ENCODE results near the gene PCYT2. TPM values are rescaled to one million over a fixed set of nuclear protein-coding genes. Genes with fewer than 3 reads are reported as not detected.

PCYT2 gene
- total RNA-seq, 1 donor from 2014 or later = 33.2 TPM

DNA sequence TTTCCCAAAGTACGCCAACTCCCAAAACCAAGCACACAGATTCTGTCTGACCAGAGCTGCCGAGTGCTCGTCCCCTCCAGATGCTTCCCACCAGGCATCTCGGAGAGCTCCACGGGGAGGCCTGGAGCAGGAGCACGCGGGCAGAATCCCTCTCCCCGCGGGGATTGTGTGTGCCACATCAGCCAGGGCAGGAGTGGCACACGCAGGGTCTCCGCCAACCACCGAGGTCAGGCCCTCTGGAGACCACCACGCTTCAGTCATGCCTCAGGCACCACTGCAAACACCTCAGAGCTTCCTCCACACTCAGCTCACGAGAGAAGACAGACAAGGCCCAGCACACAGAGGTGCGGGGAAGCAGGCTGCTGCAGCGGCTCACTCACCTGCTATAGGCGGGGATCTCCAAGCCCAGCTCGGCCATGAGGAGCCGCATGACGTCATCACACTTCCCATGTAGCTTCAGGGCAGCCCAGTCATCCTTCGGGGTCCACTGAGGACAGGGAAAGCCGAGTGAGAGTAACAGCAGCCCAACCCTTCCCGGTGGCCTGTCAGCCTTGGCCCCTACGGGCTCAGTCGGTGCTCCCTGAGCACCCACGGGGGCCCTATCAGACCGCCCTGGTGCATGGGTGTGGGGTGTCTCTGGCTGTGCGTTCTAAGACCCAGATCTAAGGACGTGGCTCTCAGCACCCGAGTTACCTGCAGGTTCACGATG lies 2.3 kb upstream of the PCYT2 start:
- Mint-ChIP-seq H3K9me3 (ENCODE audit: unreplicated experiment) (no peaks in the 10 kb centered on the region), H3K4me3 (ENCODE audit: unreplicated experiment) (no peak overlapping the region), H3K27ac (ENCODE audit: unreplicated experiment) (no peak overlapping the region), H3K36me3 (ENCODE audit: unreplicated experiment) (peaks cover 15% of the 10 kb centered on the region), H3K4me1 (ENCODE audit: unreplicated experiment) (peaks cover 18% of the 10 kb centered on the region), H3K27me3 (ENCODE audit: unreplicated experiment) (no peaks in the 10 kb centered on the region)
- no peak for DNase-seq (ENCODE audit: extremely low spot score, unreplicated experiment)
- TF ChIP-seq, protein P1, sequence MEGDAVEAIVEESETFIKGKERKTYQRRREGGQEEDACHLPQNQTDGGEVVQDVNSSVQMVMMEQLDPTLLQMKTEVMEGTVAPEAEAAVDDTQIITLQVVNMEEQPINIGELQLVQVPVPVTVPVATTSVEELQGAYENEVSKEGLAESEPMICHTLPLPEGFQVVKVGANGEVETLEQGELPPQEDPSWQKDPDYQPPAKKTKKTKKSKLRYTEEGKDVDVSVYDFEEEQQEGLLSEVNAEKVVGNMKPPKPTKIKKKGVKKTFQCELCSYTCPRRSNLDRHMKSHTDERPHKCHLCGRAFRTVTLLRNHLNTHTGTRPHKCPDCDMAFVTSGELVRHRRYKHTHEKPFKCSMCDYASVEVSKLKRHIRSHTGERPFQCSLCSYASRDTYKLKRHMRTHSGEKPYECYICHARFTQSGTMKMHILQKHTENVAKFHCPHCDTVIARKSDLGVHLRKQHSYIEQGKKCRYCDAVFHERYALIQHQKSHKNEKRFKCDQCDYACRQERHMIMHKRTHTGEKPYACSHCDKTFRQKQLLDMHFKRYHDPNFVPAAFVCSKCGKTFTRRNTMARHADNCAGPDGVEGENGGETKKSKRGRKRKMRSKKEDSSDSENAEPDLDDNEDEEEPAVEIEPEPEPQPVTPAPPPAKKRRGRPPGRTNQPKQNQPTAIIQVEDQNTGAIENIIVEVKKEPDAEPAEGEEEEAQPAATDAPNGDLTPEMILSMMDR (IDR thresholded peaks at IDR 0.05) = no peak

DNA sequence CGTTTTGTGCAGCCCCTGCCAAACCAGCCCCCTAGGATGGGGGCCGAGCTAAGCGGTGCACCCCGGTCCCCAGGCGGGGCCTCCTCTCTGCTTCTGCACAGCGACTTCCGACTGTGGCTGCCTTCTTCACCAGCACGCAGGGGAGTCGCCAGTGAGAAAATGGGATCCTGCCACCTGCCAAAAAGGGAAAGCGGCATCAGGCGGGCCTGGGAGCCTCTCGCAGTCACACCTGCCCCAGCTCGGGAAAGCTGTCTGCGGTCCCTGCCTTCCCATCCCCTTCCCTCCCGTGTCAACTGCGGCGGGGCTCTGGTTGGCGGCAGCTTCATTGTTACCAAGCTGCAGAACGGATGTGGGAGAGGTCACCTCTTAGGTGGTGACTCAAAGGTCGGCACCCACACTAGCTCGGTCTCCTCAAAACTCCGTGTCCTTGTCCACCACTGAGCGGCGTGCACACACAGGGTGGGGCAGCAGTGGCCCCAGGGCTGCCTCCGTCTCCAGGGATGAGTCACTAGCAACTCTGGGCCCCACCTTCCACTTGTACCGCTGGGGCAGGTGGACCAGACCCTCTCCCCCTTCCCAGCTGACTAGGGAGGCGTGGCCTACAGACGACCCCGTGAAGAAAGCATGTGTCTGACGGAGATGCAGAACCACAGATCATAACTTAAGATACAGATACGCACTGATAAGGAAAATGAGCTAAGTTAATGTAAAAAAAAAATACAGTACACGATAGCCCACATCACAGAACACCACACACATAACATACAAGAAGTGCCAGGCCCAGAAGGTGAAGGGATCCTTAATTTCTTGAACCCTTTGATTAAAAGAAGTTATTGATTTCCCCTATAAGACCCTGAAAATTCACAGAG lies 1.5 kb upstream of the PCYT2 start:
- Mint-ChIP-seq H3K4me1 (ENCODE audit: unreplicated experiment) (peaks cover 18% of the 10 kb centered on the region), H3K36me3 (ENCODE audit: unreplicated experiment) (peaks cover 18% of the 10 kb centered on the region), H3K27me3 (ENCODE audit: unreplicated experiment) (no peaks in the 10 kb centered on the region), H3K27ac (ENCODE audit: unreplicated experiment) (no peak overlapping the region), H3K4me3 (ENCODE audit: unreplicated experiment) (peak overlapping the region; percentile 22), H3K9me3 (ENCODE audit: unreplicated experiment) (no peaks in the 10 kb centered on the region)
- TF ChIP-seq, protein P1 (IDR thresholded peaks at IDR 0.05) = no peak
- no peak for DNase-seq (ENCODE audit: extremely low spot score, unreplicated experiment)

DNA sequence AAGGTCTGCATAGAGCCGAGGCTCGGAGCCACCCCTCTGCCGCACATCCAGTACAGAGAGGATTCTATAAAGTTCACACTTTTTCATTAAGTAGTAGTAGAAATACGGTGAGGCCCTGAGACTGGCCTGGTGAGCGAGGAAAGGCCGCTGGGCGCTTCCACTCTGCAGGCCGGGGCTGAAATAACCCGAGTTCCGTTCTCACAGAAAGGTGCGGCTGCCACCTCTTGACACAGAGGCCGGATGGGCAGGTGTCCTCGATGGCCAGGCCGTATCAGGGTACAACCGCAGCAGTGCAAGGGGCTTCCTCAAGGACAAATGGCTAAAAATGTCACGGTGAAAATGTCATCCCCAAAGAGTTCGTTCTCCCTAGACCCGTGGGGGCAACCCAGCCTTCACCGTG lies 770 bp upstream of the PCYT2 start:
- Mint-ChIP-seq H3K27me3 (ENCODE audit: unreplicated experiment) (no peaks in the 10 kb centered on the region), H3K27ac (ENCODE audit: unreplicated experiment) (no peak overlapping the region), H3K36me3 (ENCODE audit: unreplicated experiment) (peaks cover 18% of the 10 kb centered on the region), H3K4me1 (ENCODE audit: unreplicated experiment) (peaks cover 13% of the 10 kb centered on the region), H3K4me3 (ENCODE audit: unreplicated experiment) (peak overlapping the region; percentile 22), H3K9me3 (ENCODE audit: unreplicated experiment) (no peaks in the 10 kb centered on the region)
- TF ChIP-seq, protein P1 (IDR thresholded peaks at IDR 0.05) = no peak
- no peak for DNase-seq (ENCODE audit: extremely low spot score, unreplicated experiment)

DNA sequence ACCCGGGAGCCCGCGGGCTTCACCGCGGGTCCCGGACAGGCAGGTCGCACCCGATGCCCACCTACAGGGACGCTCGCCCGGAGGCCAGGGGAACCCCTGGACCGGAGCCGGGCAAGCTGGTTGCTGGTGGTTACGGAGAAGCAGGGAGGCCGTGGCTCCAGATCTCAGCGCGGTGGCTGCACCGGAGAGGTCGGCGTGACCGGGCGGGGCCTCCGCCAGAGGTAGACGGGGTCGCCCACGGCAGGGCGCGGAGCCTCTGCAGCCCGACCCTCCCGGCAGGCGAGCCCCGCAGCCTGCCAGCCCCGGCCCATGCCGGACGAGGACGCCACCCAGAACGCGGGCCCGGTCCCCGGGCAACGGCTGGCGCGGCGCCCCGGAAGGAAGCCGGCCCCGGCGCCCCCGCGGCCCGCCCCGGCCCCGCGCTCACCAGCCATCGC lies 341 bp downstream of the PCYT2 start:
- no peak for DNase-seq (ENCODE audit: extremely low spot score, unreplicated experiment)
- Mint-ChIP-seq H3K9me3 (ENCODE audit: unreplicated experiment) (no peaks in the 10 kb centered on the region), H3K4me1 (ENCODE audit: unreplicated experiment) (peaks cover 9% of the 10 kb centered on the region), H3K27ac (ENCODE audit: unreplicated experiment) (no peak overlapping the region), H3K27me3 (ENCODE audit: unreplicated experiment) (no peaks in the 10 kb centered on the region), H3K4me3 (ENCODE audit: unreplicated experiment) (peak overlapping the region; percentile 78), H3K36me3 (ENCODE audit: unreplicated experiment) (peaks cover 18% of the 10 kb centered on the region)
- TF ChIP-seq, protein P1 (IDR thresholded peaks at IDR 0.05) = no peak

Measured in osteocyte (in vitro differentiated cells).